GM12878 (cell line): ENCODE data around the gene XPO5. TPM values are rescaled to one million over a fixed set of nuclear protein-coding genes. Genes with fewer than 3 reads are reported as not detected.
"Not testable (repeated sequence)": the region's sequence is repeated elsewhere in the genome, so short reads cannot be mapped to it uniquely, and the experiment has no call there.

Experiments
- ATAC-seq: fragments of 200-7000 bp; cut with Tn5 transposase; 3 replicates; pipeline ENCODE4 v1.9.1; 2020; ENCODE audit warnings: mild to moderate bottlenecking, moderate library complexity
- BruUV-seq: library from RNA; stranded (reverse); fragments of 400-500 nt; replicated peaks from 2 replicates; lab custom pipeline; 2021; lab: Mats Ljungman, UMichigan
- CTCF ChIA-PET: fragments of 300-600 bp; sonication (Branson Sonifier 250); formaldehyde crosslinking; extraction: SDS; loops from one replicate; lab custom pipeline; 2021; ENCODE audit warnings: inconsistent platforms; lab: Yijun Ruan, JAX
- POLR2A ChIA-PET: fragments of 350-600 bp; formaldehyde crosslinking; extraction: SDS; loops from one replicate; lab custom pipeline; 2021; ENCODE audit warnings: inconsistent platforms; lab: Charles Lee
- RAD21 ChIA-PET: fragments of 300-600 bp; sonication (Branson Sonifier 250); formaldehyde crosslinking; loops from one replicate; lab custom pipeline; 2023; ENCODE audit warnings: antibody characterized with exemption; ENCODE audit not compliant: unreplicated experiment; lab: Charles Lee
- SMC1A ChIA-PET: fragments of 300-600 bp; sonication (Branson Sonifier 250); formaldehyde crosslinking; loops from one replicate; lab custom pipeline; 2023; ENCODE audit not compliant: unreplicated experiment, uncharacterized antibody; lab: Charles Lee
- DNase-seq: peaks from one replicate; pipeline ENCODE4 v3.0.0-alpha.2; 2011; ENCODE audit warnings: low read depth, low spot score
- FAIRE-seq: peaks from 3 replicates; lab custom pipeline; 2011; peaks lifted over from hg19 to GRCh38; lab: Jason Lieb, UNC
- H2AFZ ChIP-seq: 2 replicates; pipeline ENCODE4 v1.6.0; 2011; ENCODE audit warnings: low read depth, low read length, control low read depth; ENCODE audit not compliant: control insufficient read depth
- H3K27ac ChIP-seq: 2 replicates; pipeline ENCODE4 v1.5.1; 2011; ENCODE audit warnings: control low read depth; ENCODE audit not compliant: control insufficient read depth, insufficient read depth
- H3K27me3 ChIP-seq, 2 experiments: replicated peaks in 1 of 2; 2 replicates each; pipeline versions ENCODE4 v1.6.0 to v1.6.1; 2011; ENCODE audit warnings: low read length in 1 of 2; ENCODE audit not compliant: control insufficient read depth in 2 of 2, insufficient read depth in 2 of 2
- H3K36me3 ChIP-seq, 2 experiments: 2 replicates each; pipeline ENCODE4 v1.5.1; 2011; ENCODE audit warnings: low read length in 1 of 2; ENCODE audit not compliant: control insufficient read depth in 2 of 2, insufficient read depth in 2 of 2
- H3K4me1 ChIP-seq: 2 replicates; pipeline ENCODE4 v1.6.1; 2011; ENCODE audit warnings: mild to moderate bottlenecking, low read length, moderate library complexity, mixed read lengths; ENCODE audit not compliant: control insufficient read depth, insufficient read depth
- H3K4me2 ChIP-seq: 2 replicates; pipeline ENCODE4 v1.6.0; 2011; ENCODE audit warnings: control low read depth; ENCODE audit not compliant: control insufficient read depth, insufficient read depth
- H3K4me3 ChIP-seq: fragments of 200-600 bp; sonication (generic); 2 replicates; pipeline ENCODE4 v1.5.1; 2016
- H3K79me2 ChIP-seq: 2 replicates; pipeline ENCODE4 v1.6.0; 2011; ENCODE audit warnings: low read length; ENCODE audit not compliant: control insufficient read depth, insufficient read depth
- H3K9ac ChIP-seq: 2 replicates; pipeline ENCODE4 v1.8.0; 2011; ENCODE audit warnings: low read length, control low read depth, mixed read lengths; ENCODE audit not compliant: control insufficient read depth, insufficient read depth
- H3K9me3 ChIP-seq: replicated peaks from 3 replicates; pipeline ENCODE4 v1.5.1; 2011; ENCODE audit warnings: mild to moderate bottlenecking, low read length; ENCODE audit not compliant: control insufficient read depth, insufficient read depth
- H4K20me1 ChIP-seq: 2 replicates; pipeline ENCODE4 v1.6.0; 2011; ENCODE audit not compliant: control insufficient read depth, insufficient read depth
- KDM1A ChIP-seq: fragments of 200-600 bp; sonication (generic); IDR thresholded peaks from 2 replicates; pipeline ENCODE4 v1.6.1; 2016; ENCODE audit warnings: borderline replicate concordance
- LARP7 ChIP-seq: fragments of 450-650 bp; IDR thresholded peaks from 2 replicates; pipeline ENCODE4 v1.6.1; 2017; ENCODE audit warnings: mild to moderate bottlenecking
- NR2C2 ChIP-seq: IDR thresholded peaks from 2 replicates; pipeline ENCODE4 v1.6.1; 2011; ENCODE audit warnings: borderline replicate concordance, low read depth; ENCODE audit not compliant: control insufficient read depth, insufficient read length
- NR2F1 ChIP-seq: fragments of 450-650 bp; conservative IDR thresholded peaks from 2 replicates; pipeline ENCODE4 v1.6.1; 2017; ENCODE audit warnings: mild to moderate bottlenecking
- POLR2AphosphoS5 ChIP-seq: IDR thresholded peaks from 2 replicates; pipeline ENCODE4 v1.6.1; 2011; ENCODE audit warnings: mild to moderate bottlenecking, low read length, inconsistent platforms
- RAD21 ChIP-seq: IDR thresholded peaks from 2 replicates; pipeline ENCODE4 v1.6.1; 2011; ENCODE audit warnings: mild to moderate bottlenecking, low read depth, low read length, moderate library complexity; ENCODE audit not compliant: insufficient read depth
- RB1 ChIP-seq: fragments of 450-650 bp; formaldehyde crosslinking; IDR thresholded peaks from 2 replicates; pipeline ENCODE4 v1.6.1; 2017; ENCODE audit warnings: mild to moderate bottlenecking, borderline replicate concordance
- RFX5 ChIP-seq: IDR thresholded peaks from 2 replicates; pipeline ENCODE4 v1.6.1; 2011; ENCODE audit warnings: low read depth, low read length, improper control_type of control experiment
- STAT1 ChIP-seq: fragments of 450-650 bp; conservative IDR thresholded peaks from 2 replicates; pipeline ENCODE4 v1.6.1; 2014; ENCODE audit warnings: antibody characterized with exemption, mild to moderate bottlenecking
- ZBTB33 ChIP-seq: fragments of 450-650 bp; IDR thresholded peaks from 2 replicates; pipeline ENCODE4 v1.6.1; 2017; ENCODE audit warnings: mild to moderate bottlenecking
- ZNF24 ChIP-seq: fragments of 450-650 bp; IDR thresholded peaks from 2 replicates; pipeline ENCODE4 v1.6.1; 2017; ENCODE audit warnings: antibody characterized with exemption, mild to moderate bottlenecking
- ZNF622 ChIP-seq: fragments of 450-650 bp; IDR thresholded peaks from 2 replicates; pipeline ENCODE4 v1.6.1; 2017; ENCODE audit warnings: mild to moderate bottlenecking, inconsistent platforms
- WGBS: methylation state at CpG from one replicate; pipeline ENCODE4 v1.1.6; 2016; ENCODE audit warnings: low lambda C conversion rate; ENCODE audit not compliant: insufficient replicate concordance, insufficient coverage; ENCODE audit errors: missing lambda C conversion rate; 5-methylcytosine and 5-hydroxymethylcytosine counted together
- in situ Hi-C: fragments of 300-500 bp; cut with MboI; formaldehyde crosslinking; loops from 9 replicates; pipeline ENCODE4 v1.14.3; 2018; ENCODE audit warnings: mixed read lengths
- intact Hi-C: fragments of 100-400 bp; cut with micrococcal nuclease; formaldehyde crosslinking; loops from one replicate; pipeline ENCODE4 v1.14.2; 2022; ENCODE audit not compliant: unreplicated experiment
- polyA plus RNA-seq, 11 experiments: library from polyadenylated mRNA; depleted of rRNA in 4 of 11; unstranded in 6 of 11; stranded (reverse) in 5 of 11; fragments of >200 nt; fragmentation: Nextera tagmentation in 4 of 11; fragmentation: Illumina TruSeq in 1 of 11; extraction: Ambion mirVana in 4 of 11; extraction: Trizol in 1 of 11; gene quantifications; 1 replicate in 1 of 11; 2 replicates in 10 of 11; pipeline versions ENCODE4 v1.2.1 to v1.2.3, GENCODE V29; 2011 to 2016; ENCODE audit warnings: inconsistent platforms in 2 of 11, missing spikeins in 2 of 11, low read depth in 1 of 11
- total RNA-seq, 4 experiments: library from RNA; depleted of rRNA in 3 of 4; stranded (reverse); fragments of >200 nt in 3 of 4; fragmentation: Illumina TruSeq in 1 of 4; extraction: Trizol in 1 of 4; gene quantifications; 2 replicates each; pipeline versions ENCODE4 v1.2.1 to v1.2.3, GENCODE V29; 2013 to 2021
- TF ChIP-seq, protein P1 (sequence below): IDR thresholded peaks from 2 replicates; pipeline ENCODE4 v1.6.1; 2011; ENCODE audit warnings: borderline replicate concordance, low read depth, mild to moderate bottlenecking, moderate library complexity, low read length; ENCODE audit not compliant: insufficient read depth, poor library complexity, severe bottlenecking

Gene XPO5
- total and polyA plus RNA-seq, 10 of the 15 experiments (the other 5 are each of a cell fraction or from before 2014, with no cell fraction given) = 11.3 to 76.0 (median 41.6) TPM

DNA sequence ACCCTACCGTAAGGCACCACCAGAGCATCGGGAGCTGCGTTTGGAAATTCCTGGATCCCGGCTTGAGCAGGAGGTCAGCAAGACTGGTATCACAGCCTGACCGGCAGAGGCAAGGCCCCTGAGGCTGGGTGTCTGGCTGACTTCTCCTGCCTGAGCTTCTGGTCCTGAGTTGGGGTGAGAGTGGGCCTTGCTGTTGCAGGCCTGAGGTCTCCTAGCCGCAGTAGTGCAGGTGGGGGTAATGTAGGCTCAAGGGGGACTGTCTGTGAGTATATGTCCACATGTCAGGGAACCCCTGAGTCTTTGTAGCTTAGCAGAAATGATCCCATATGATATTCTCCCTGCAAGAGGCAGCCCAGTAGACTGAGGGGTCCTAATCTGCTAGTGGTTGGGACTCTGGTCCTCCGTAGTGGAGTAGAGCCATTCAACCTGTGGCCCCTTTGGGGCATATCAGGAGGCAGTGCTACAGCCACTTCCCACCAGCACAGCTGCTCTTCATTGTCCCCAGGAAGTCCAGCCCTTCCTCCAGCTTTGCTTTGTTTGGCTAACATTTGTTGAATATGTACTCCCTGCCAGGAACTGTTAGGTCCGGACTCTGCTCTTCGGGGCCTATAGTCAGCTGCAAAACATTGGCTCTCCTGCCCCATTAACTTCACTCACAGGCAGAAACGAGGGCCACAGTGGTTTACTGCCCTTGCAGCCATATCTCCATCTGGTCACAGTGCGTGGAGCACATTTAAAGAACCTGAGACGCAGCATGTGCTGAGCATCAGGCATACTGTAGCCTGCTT is 76.6 kb downstream of the XPO5 start:
- intact Hi-C loops = no loop called here
- ChIA-PET CTCF (interaction anchor here (0.8 to 1.1 kb wide), 2 partner anchors 8 to 12 kb away, joined by 3 read pairs; no protein-coding TSS in a partner anchor), POLR2A (interaction anchor here (0.8 kb wide), 1 partner anchor 23 kb away, joined by 3 read pairs; no protein-coding TSS in a partner anchor)

GRCh38 chr6:43498291-43498690 is 77.5 kb downstream of the XPO5 start:
- WGBS = 99% methylated on average over 5 of the region's 5 CpGs
- H3K4me2 ChIP-seq, RAD21 ChIA-PET, H4K20me1 ChIP-seq, ATAC-seq, H3K9ac ChIP-seq, H3K9me3 ChIP-seq, DNase-seq, POLR2A ChIA-PET, SMC1A ChIA-PET, H3K79me2 ChIP-seq, intact Hi-C loops, H2AFZ ChIP-seq, BruUV-seq, in situ Hi-C loops, H3K4me1 ChIP-seq, H3K4me3 ChIP-seq, H3K27ac ChIP-seq, H3K27me3 ChIP-seq, FAIRE-seq: not testable (repeated sequence)
- CTCF ChIA-PET = interaction anchor here (7.6 kb wide), 1 partner anchor 9 kb away, joined by 70 read pairs; the partner anchor contains the start of gene LRRC73
- peaks cover 13 to 16% of the 10 kb centered on the region in 2 experiments; a peak in 3 of 4 replicates for H3K36me3 ChIP-seq

More for the DNA sequence above, 76.6 kb downstream of the XPO5 start:
- H3K27ac ChIP-seq = no peak overlapping the region
- ChIA-PET SMC1A (no interaction called here), RAD21 (no interaction called here)
- no peak overlapping the region for H3K4me3 ChIP-seq
- no peaks in the 10 kb centered on the region for H3K4me1 ChIP-seq
- H3K4me2 ChIP-seq = no peak overlapping the region
- in situ Hi-C loops = no loop called here
- no peaks in the 10 kb centered on the region; the same call in 1 of the 2 replicates for H4K20me1 ChIP-seq
- 92% methylated on average over 12 of the region's 12 CpGs for WGBS
- no peak overlapping the region for H3K9ac ChIP-seq
- no peak for DNase-seq
- FAIRE-seq = no peak
- no peaks in the 10 kb centered on the region for H3K9me3 ChIP-seq
- no peak for TF ChIP-seq STAT1
- no peak for TF ChIP-seq KDM1A
- TF ChIP-seq RB1 = no peak
- no peak for TF ChIP-seq ZNF24
- no peak for TF ChIP-seq LARP7
- TF ChIP-seq ZNF622 = no peak
- no peak for TF ChIP-seq POLR2AphosphoS5
- no peak for TF ChIP-seq RFX5
- TF ChIP-seq RAD21 = no peak
- no peak for TF ChIP-seq NR2F1
- no peak for TF ChIP-seq NR2C2
- no peak for TF ChIP-seq ZBTB33
- TF ChIP-seq, protein P1, sequence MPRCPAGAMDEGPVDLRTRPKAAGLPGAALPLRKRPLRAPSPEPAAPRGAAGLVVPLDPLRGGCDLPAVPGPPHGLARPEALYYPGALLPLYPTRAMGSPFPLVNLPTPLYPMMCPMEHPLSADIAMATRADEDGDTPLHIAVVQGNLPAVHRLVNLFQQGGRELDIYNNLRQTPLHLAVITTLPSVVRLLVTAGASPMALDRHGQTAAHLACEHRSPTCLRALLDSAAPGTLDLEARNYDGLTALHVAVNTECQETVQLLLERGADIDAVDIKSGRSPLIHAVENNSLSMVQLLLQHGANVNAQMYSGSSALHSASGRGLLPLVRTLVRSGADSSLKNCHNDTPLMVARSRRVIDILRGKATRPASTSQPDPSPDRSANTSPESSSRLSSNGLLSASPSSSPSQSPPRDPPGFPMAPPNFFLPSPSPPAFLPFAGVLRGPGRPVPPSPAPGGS = no peak
- TF ChIP-seq, all 136 proteins: peak for 0
- no peak overlapping the region for H2AFZ ChIP-seq
- no peaks in the 10 kb centered on the region for H3K79me2 ChIP-seq
- ATAC-seq = no peak
- H3K36me3 ChIP-seq = peaks cover 14 to 20% of the 10 kb centered on the region in 2 experiments; a peak in 3 of 4 replicates
- H3K27me3 ChIP-seq = no peaks in the 10 kb centered on the region
- no TSS peak for BruUV-seq
